GM04504 (cell line): ENCODE measurements around the gene FGGY.
A peak's percentile ranks its signal among the peaks of the same experiment; 100 is the strongest.
"Not testable (repeated sequence)": the region's sequence is repeated elsewhere in the genome, so short reads cannot be mapped to it uniquely, and the experiment has no call there.

ENCODE experiments used
- DNase-seq: peaks from one replicate; pipeline ENCODE4 v3.0.0-alpha.2; 2012; ENCODE audit warnings: low read depth

The FGGY gene

DNA sequence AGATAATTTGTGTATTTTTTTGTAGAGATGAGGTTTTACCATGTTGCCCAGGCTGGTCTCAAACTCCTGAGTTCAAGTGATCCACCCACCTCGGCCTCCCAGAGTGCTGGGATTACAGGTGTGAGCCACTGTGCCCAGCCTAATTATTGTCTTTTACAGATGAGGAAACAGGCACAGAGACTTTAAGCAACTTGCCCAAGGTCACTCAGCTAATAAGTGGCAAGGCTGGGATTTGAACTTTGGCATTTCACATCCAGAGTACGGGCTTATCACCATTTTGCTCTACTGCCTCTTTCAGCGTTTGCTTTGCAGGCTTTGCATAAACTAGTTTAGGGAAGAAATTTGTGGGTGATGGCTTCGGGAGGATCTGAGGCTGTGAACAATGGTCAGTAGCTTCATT is 57.3 kb downstream of the FGGY start:
- DNase-seq, result not testable (repeated sequence)

DNA sequence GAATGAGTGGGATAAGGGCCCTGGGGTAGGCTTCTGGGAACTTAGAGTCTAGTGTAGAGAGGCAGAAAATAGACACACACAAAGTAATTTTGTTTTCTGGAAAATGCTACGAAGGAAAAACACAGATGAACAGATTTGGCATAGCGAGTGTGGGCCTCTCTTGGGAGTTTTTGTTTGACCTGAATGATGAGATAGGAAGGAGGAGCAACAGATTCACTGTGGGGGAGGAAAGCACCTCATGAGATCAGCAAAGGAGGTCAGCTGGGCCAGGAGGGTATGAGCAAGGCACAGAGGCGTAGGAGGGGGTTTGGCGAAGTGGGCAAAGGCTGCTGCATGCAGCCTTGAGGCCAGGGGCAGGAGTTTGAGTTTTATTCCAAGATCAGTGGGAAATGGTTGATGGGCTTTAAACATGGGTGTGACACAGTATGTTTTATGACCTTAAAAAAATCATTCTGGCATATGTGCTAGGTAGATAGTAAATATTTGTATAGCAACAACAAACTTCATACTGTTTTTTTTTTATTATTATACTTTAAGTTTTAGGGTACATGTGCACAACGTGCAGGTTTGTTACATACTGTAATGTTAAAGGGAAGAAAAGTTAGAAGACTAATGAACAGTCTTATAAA is 57.9 kb downstream of the FGGY start:
- DNase-seq, result no peak

- DNase-seq, result no peak
Measured at GRCh38 chr1:59355361-59355760, 58.5 kb downstream of the FGGY start.

DNA sequence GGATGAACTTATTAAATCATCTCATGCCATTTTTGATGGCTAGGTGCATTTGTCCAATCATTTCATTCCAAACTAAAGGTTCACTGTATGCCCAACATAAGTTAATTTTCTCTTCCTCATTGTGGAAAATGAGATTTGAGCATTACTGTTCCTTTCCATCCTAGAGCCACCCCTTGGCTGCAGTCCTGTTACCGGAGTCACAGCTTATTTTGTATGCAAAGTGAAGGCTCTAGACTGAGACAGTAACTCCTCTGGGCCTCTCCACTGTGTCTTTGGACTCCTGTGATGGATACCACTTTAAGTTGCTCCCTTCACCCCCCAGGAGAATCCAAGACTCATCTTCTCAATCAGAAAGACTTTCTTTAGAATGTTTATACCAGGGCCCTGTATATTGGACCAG is 59.7 kb downstream of the FGGY start:
- no peak for DNase-seq

DNA sequence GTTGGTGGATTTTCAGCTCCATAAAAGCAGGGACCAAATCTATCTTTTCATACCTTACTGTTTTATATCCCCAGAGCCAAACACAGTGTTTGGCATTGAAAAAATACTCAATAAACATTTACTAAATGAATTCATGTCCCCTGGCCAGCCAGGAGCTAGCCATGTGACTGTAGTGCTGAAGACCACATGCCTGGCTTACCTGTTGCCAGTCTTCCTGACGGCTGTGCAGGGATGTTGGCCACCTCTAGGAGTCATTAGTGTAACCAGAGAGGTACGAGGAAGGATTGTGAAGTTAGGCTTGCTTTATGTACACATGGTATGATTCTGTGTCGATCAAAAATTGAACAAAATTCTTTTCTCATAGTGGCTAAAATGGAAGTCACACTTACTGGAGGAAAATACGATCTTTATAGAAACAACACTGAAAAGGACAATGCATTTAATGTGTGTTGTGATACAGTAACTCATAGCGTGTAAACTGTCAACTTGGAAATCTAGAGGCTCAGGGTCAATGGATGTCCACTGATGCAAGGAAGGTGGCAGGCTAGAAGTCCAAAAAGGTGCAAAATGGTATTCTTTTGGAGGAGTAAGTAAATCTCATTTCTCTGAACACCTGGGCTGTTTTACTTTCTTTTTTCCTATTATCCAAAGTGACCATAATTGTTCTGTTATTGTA is 60.9 kb downstream of the FGGY start:
- no peak for DNase-seq

DNA sequence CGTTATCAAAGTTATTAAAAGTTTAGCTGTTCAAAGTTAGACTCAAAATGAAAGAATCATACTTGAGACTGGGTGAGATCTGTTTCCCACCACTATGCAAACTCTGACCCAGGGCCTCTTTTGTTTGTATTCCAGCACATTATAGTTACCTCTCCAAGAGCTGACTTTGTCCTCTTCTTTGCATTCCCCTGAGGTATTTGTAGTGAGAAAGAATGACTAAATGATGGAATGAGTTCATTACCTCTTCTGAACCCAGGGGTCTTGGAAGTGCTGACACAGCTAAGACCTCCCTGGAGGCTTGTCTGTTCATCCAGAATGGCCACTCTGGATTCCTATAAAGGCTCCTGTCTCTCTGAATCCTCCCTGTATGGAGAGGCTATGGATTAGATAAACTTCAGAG is 62.4 kb downstream of the FGGY start:
- no peak for DNase-seq

- DNase-seq, result peak; percentile 39
Measured at GRCh38 chr1:59360170-59360569, 63.3 kb downstream of the FGGY start.

GRCh38 chr1:59360729-59361128 is 63.8 kb downstream of the FGGY start:
- DNase-seq, result no peak

GRCh38 chr1:59361766-59362165 is 64.9 kb downstream of the FGGY start:
- DNase-seq, result no peak

DNA sequence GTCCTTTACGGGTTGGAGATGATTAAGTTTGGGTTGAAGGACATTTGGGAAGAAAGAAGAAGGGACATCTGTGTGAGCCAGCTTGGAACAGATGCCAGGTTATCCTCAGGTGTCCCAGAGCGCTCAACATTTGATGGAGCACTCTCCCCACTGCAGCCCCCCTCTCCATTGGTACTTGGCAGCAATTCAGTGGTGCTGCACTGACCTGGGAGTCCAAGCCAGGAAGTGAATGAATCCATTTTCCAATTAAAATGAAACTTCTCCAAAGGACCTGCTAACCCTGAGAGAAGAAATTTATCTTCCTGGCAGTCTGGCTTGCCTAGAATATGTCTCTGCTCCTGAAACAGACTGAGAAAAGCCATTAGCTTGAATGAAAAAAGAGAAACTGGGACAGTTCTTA is 67.1 kb downstream of the FGGY start:
- DNase-seq, result no peak

- no peak for DNase-seq
Measured at GRCh38 chr1:59366346-59366745, 69.5 kb downstream of the FGGY start.

- peak; percentile 85 for DNase-seq
Measured at GRCh38 chr1:59367301-59368007, 70.6 kb downstream of the FGGY start.

GRCh38 chr1:59368008-59368670 is 71.2 kb downstream of the FGGY start:
- DNase-seq, result no peak

DNA sequence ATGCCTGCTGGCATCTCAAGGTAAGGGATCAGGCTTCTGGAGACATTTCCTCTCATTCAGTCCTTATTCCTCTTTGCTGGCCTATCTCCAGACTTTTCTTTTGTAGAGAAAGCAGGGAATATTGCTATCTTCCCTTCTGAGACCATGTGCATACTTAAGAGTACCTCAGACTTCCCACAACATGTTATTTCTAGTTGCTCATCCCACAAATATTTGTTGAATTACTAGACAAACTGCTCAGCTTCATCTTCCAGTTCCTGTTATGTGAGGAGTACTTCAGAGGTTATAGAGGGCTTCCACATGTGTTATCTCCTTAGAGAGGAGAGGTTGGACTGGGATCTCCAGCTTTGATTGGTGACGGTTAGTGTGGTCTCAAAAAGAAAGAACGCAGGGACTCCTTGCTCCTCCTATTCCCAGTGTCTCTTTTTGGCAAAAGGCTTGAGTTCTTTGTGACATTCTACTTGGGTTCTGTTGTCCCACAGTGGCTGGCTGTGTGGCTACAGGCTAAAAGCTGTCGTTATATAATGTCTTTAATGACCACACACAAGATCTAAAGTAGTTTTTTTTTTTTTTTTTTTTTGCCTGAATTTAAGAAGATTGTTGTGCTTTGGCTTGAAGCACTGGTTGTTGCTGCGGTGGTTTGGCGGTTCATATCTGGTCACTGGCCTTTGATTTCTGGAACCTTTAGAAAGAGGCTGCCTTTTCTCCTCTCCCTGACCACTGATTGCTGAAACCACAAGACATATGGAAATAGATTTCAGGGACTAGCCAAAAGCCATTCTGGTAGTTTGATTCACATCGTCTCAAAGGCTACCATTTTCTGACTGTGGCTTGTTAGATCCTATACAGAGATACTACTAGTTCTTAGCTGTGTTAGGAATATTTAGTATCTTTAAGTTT is 78.7 kb downstream of the FGGY start:
- peak; percentile 98 for DNase-seq

- DNase-seq, result no peak
Measured at GRCh38 chr1:59377350-59377904, 80.5 kb downstream of the FGGY start.

- DNase-seq, result no peak
Measured at GRCh38 chr1:59378621-59379370, 81.9 kb downstream of the FGGY start.

DNA sequence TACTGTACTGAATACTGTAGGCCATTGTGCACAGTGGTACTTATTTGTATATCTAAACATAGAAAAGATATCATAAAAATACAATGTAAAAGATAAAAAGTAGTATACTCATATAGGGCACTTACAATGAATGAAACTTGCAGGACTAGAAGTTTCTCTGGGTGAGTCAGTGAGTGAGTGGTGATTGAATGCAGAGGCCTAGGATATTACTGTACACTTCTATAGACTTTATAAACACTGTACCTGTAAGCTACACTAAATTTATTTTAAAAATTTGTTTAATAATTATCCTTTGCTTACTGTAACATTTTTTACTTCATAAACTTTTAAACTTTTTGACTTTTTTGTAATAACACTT is 82.5 kb downstream of the FGGY start:
- DNase-seq, result no peak

DNA sequence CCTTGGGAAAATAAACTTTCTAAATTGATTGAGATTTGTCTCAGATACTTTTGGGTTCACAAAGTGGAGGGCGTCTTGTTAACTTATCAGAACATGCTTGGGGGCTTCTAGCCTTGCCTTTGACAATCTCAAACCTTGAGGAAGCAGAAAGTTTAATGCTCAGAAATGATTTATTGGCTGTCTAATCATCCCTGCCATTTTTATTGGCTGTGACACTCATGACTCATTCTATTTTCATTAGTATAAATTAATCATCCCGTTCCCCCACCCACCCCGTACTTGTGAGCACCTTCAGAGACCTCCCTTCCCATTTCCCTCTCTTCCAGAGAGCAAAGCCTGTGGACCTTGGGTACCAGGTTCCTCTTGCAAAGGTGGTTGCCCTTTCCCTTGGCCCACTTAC is 87.1 kb downstream of the FGGY start:
- DNase-seq, result no peak

DNA sequence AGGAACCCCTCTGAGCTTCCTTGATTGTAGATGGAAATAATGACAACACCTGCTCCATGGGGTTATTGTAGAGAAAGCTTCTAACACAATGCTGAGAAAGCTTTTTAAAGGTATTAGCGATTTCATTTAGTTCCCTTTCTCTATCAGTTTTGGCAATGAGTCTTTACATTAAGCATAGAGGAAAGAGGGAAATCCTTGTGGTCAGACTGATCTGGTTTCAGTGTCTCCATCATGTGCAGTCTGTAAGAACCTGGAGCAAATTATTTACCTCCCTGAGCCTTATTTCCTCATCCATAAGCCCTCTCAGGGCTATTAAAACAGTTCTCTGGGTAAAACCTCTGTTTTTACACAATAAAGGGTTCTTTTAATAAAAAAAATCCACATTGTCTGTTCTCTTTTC is 87.5 kb downstream of the FGGY start:
- DNase-seq, result no peak

DNA sequence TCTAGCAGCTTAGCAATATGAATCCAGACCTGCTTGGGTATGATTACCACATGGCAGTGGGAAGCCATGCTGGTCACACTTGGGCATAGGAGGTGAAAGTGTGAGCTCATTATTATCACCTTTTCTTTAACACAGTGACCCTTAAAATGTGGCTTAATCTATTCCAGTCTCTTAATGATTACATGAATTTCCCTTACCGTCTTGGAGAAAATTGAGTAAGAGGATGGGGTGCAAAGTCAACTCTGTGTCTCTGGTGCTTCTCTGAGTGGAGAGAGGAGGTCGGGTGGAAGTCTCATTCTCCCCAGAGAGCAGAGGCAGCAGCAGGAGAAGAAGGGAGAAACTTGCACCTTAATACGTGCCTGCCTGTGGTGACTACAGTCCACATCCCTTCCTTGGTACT is 91.3 kb downstream of the FGGY start:
- DNase-seq, result no peak

DNA sequence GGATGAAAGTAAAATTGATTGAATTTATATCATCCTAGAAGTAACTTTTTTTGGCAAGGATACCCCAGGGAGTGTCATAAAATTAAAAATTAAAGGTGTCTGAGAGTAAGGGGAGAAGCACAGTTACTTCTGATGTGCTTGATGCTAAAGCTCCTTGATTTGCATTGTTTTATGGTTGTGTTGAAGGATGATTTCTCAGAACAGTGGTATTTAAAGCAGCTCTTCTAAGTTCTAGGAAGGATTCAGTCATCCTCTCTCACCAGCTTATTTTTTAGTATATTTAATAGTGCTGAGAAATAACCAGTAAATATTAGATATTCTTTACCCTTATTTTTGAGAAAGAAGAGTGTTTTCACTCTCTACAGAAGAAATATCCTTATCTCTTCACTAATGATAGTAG is 93.0 kb downstream of the FGGY start:
- no peak for DNase-seq
